OCI-LY7 (cell line): ENCODE measurements around the gene WWOX. TPM values are rescaled to one million over a fixed set of nuclear protein-coding genes. Genes with fewer than 3 reads are reported as not detected.

ENCODE experiments used
- BruUV-seq: library from RNA; stranded (reverse); fragments of 400-500 nt; replicated peaks from 2 replicates; lab custom pipeline; 2021; lab: Mats Ljungman, UMichigan
- CTCF ChIA-PET: fragments of 300-600 bp; sonication (Branson Sonifier 250); formaldehyde crosslinking; loops from one replicate; lab custom pipeline; 2022; ENCODE audit warnings: antibody characterized with exemption; ENCODE audit not compliant: unreplicated experiment; lab: Charles Lee
- POLR2A ChIA-PET: fragments of 300-600 bp; sonication (Branson Sonifier 250); formaldehyde crosslinking; loops from one replicate; lab custom pipeline; 2022; ENCODE audit warnings: antibody characterized with exemption; lab: Charles Lee
- DNase-seq: peaks from one replicate; pipeline ENCODE4 v3.0.0-alpha.2; 2015; ENCODE audit warnings: low spot score
- H2AFZ ChIP-seq: fragments of 200-600 bp; sonication (generic), shearing (Covaris generic); 2 replicates; pipeline ENCODE4 v1.6.1; 2014; ENCODE audit warnings: mild to moderate bottlenecking, antibody characterized with exemption, low read length, moderate library complexity
- H3K27ac ChIP-seq: fragments of 200-600 bp; sonication (generic); 2 replicates; pipeline ENCODE4 v1.5.1; 2014; ENCODE audit warnings: mixed run types, low read depth, mild to moderate bottlenecking, moderate library complexity, low read length, inconsistent platforms; ENCODE audit not compliant: poor library complexity, severe bottlenecking
- H3K36me3 ChIP-seq: fragments of 200-600 bp; sonication (generic); 2 replicates; pipeline ENCODE4 v1.6.1; 2014; ENCODE audit warnings: mild to moderate bottlenecking, antibody characterized with exemption, low read length, moderate library complexity, mixed read lengths; ENCODE audit not compliant: insufficient read depth
- H3K4me1 ChIP-seq: fragments of 200-600 bp; sonication (generic); 2 replicates; pipeline ENCODE4 v1.5.1; 2014; ENCODE audit warnings: mild to moderate bottlenecking, low read length; ENCODE audit not compliant: insufficient read depth, poor library complexity, severe bottlenecking
- H3K4me2 ChIP-seq: fragments of 200-600 bp; sonication (generic); 2 replicates; pipeline ENCODE4 v1.6.1; 2014; ENCODE audit warnings: mild to moderate bottlenecking, low read length
- H3K4me3 ChIP-seq: fragments of 200-600 bp; sonication (generic); 2 replicates; pipeline ENCODE4 v1.5.1; 2014; ENCODE audit warnings: mild to moderate bottlenecking, low read depth, low read length; ENCODE audit not compliant: poor library complexity, severe bottlenecking
- H3K79me2 ChIP-seq: fragments of 200-600 bp; sonication (generic); 2 replicates; pipeline ENCODE4 v1.6.1; 2016; ENCODE audit warnings: low read depth, mild to moderate bottlenecking, low read length, moderate library complexity, mixed read lengths; ENCODE audit not compliant: insufficient read depth
- H3K9me2 ChIP-seq: fragments of 200-600 bp; sonication (generic); 2 replicates; pipeline ENCODE4 v1.6.1; 2016; ENCODE audit warnings: mild to moderate bottlenecking, low read length, mixed read lengths; ENCODE audit not compliant: insufficient read depth
- H3K9me3 ChIP-seq: fragments of 200-600 bp; sonication (generic); 2 replicates; pipeline ENCODE4 v1.6.1; 2014; ENCODE audit warnings: mild to moderate bottlenecking, mixed run types, low read length, mixed read lengths
- H4K20me1 ChIP-seq: fragments of 200-600 bp; sonication (generic); 2 replicates; pipeline ENCODE4 v1.6.1; 2014; ENCODE audit warnings: mild to moderate bottlenecking, antibody characterized with exemption, low read length, moderate library complexity, mixed read lengths; ENCODE audit not compliant: insufficient read depth
- CTCF ChIP-seq: fragments of 200-600 bp; sonication (generic); conservative IDR thresholded peaks from 2 replicates; pipeline ENCODE4 v1.5.1; 2014; ENCODE audit warnings: mild to moderate bottlenecking, antibody characterized with exemption, low read length, moderate library complexity, mixed read lengths
- EZH2phosphoT487 ChIP-seq: fragments of 200-600 bp; sonication (generic); IDR thresholded peaks from 2 replicates; pipeline ENCODE4 v1.6.1; 2018; ENCODE audit warnings: low read depth, borderline replicate concordance, mild to moderate bottlenecking, mixed run types, antibody characterized with exemption, low read length, moderate library complexity, mixed read lengths
- intact Hi-C: fragments of 100-400 bp; cut with micrococcal nuclease; formaldehyde crosslinking; loops from one replicate; pipeline ENCODE4 v1.10.0; 2022; ENCODE audit not compliant: unreplicated experiment
- total RNA-seq, 2 experiments: library from RNA; depleted of rRNA in 1 of 2; stranded (reverse); fragments of >200 nt in 1 of 2; shearing (Covaris generic) in 1 of 2; gene quantifications; 2 replicates each; pipeline ENCODE4 v1.2.3, GENCODE V29; 2014 to 2022

WWOX gene
- total RNA-seq, 2 experiments from 2014 or later, result 40.2 to 47.6 TPM

GRCh38 chr16:78286065-78286464 lies 186.6 kb downstream of the WWOX start:
- Histone ChIP-seq H3K27ac (no peak overlapping the region), H3K4me3 (no peak overlapping the region), H3K9me3 (no peaks in the 10 kb centered on the region), H3K4me1 (no peaks in the 10 kb centered on the region), H3K4me2 (no peak overlapping the region), H3K79me2 (no peaks in the 10 kb centered on the region), H2AFZ (no peak overlapping the region), H4K20me1 (no peaks in the 10 kb centered on the region), H3K36me3 (no peaks in the 10 kb centered on the region), H3K9me2 (no peaks in the 10 kb centered on the region)
- intact Hi-C loops, result no loop called here
- CTCF ChIA-PET, result no interaction called here
- POLR2A ChIA-PET, result interaction anchor here (0.8 kb wide), 1 partner anchor 95 kb away, joined by 7 read pairs; no protein-coding TSS in a partner anchor
- TF ChIP-seq EZH2phosphoT487, result no peak
- no peak for TF ChIP-seq CTCF
- no peak for DNase-seq
- no TSS peak for BruUV-seq

GRCh38 chr16:78288888-78289287 lies 189.4 kb downstream of the WWOX start:
- intact Hi-C loops, result no loop called here
- no peak for TF ChIP-seq EZH2phosphoT487
- no peak for TF ChIP-seq CTCF
- Histone ChIP-seq H3K4me2 (no peak overlapping the region), H3K9me3 (no peaks in the 10 kb centered on the region), H3K79me2 (no peaks in the 10 kb centered on the region), H4K20me1 (no peaks in the 10 kb centered on the region), H3K36me3 (no peaks in the 10 kb centered on the region), H3K4me1 (no peaks in the 10 kb centered on the region), H2AFZ (no peak overlapping the region), H3K9me2 (no peaks in the 10 kb centered on the region), H3K4me3 (no peak overlapping the region), H3K27ac (no peak overlapping the region)
- CTCF ChIA-PET, result no interaction called here
- DNase-seq, result no peak
- POLR2A ChIA-PET, result no interaction called here
- no TSS peak for BruUV-seq

- POLR2A ChIA-PET, result no interaction called here
- TF ChIP-seq EZH2phosphoT487 (no peak), CTCF (no peak)
- CTCF ChIA-PET, result no interaction called here
These were observed 189.9 kb downstream of the WWOX start for GRCh38 chr16:78289373-78289772.

More at GRCh38 chr16:78289373-78289772, 189.9 kb downstream of the WWOX start:
- H3K9me3 ChIP-seq, result no peaks in the 10 kb centered on the region
- H3K79me2 ChIP-seq, result no peaks in the 10 kb centered on the region
- no peak overlapping the region for H2AFZ ChIP-seq
- H3K9me2 ChIP-seq, result no peaks in the 10 kb centered on the region
- no peak overlapping the region for H3K27ac ChIP-seq
- no peak for DNase-seq
- no peaks in the 10 kb centered on the region for H3K36me3 ChIP-seq
- intact Hi-C loops, result no loop called here
- H3K4me2 ChIP-seq, result no peak overlapping the region
- no TSS peak for BruUV-seq
- no peak overlapping the region for H3K4me3 ChIP-seq
- no peaks in the 10 kb centered on the region for H4K20me1 ChIP-seq
- no peaks in the 10 kb centered on the region for H3K4me1 ChIP-seq
